ENCODE results near the gene RFFL.

- TF ChIP-seq CTCF (IDR thresholded peaks at IDR 0.05; ENCODE audit: low read depth, low read length, poor library complexity, severe bottlenecking) (no peak), EZH2phosphoT487 (IDR thresholded peaks at IDR 0.05; ENCODE audit: borderline replicate concordance, low read length) (no peak)
Observed at GRCh38 chr17:34974794-34975785, 88.4 kb downstream of the RFFL start.
